BJ (cell line): Measurements from ENCODE around the gene TPST1. TPM values are rescaled to one million over a fixed set of nuclear protein-coding genes. Genes with fewer than 3 reads are reported as not detected.

Experiments used
- CTCF ChIA-PET: fragments of 350-600 bp; formaldehyde crosslinking; extraction: SDS; loops from one replicate; lab custom pipeline; 2021; ENCODE audit warnings: antibody characterized with exemption, inconsistent platforms; lab: Yijun Ruan, JAX
- POLR2A ChIA-PET: fragments of 300-600 bp; sonication (Branson Sonifier 250); formaldehyde crosslinking; extraction: SDS; loops from one replicate; lab custom pipeline; 2021; ENCODE audit warnings: antibody characterized with exemption; lab: Charles Lee
- DNase-seq: peaks from one replicate; pipeline ENCODE4 v3.0.0-alpha.2; 2011; ENCODE audit warnings: low read depth
- H3K27me3 ChIP-seq: 2 replicates; pipeline ENCODE4 v1.6.0; 2011; ENCODE audit warnings: low read length; ENCODE audit not compliant: control insufficient read depth, insufficient read depth
- H3K36me3 ChIP-seq: 2 replicates; pipeline ENCODE4 v1.5.1; 2011; ENCODE audit warnings: low read length; ENCODE audit not compliant: control insufficient read depth, insufficient read depth
- H3K4me3 ChIP-seq: 2 replicates; pipeline ENCODE4 v1.5.1; 2011; ENCODE audit warnings: low read depth, mild to moderate bottlenecking, control low read depth, low read length
- CTCF ChIP-seq: IDR thresholded peaks from 2 replicates; pipeline ENCODE4 v1.5.1; 2011; ENCODE audit warnings: low read depth, mild to moderate bottlenecking, control low read depth, inconsistent platforms, low read length, moderate library complexity; ENCODE audit not compliant: insufficient read depth
- polyA plus RNA-seq: library from polyadenylated mRNA; depleted of rRNA; stranded (reverse); fragments of >200 nt; gene quantifications from 2 replicates; pipeline ENCODE4 v1.2.3, GENCODE V29; 2011

TPST1 gene
- polyA plus RNA-seq, 1 experiment = 34.9 TPM

GRCh38 chr7:66182920-66183319, 22.2 kb upstream of the TPST1 start:
- POLR2A ChIA-PET = no interaction called here
- H3K36me3 ChIP-seq = no peaks in the 10 kb centered on the region
- TF ChIP-seq CTCF = no peak
- CTCF ChIA-PET = no interaction called here
- H3K27me3 ChIP-seq = no peaks in the 10 kb centered on the region
- no peak for DNase-seq
- no peak overlapping the region for H3K4me3 ChIP-seq

GRCh38 chr7:66183700-66184099, 21.4 kb upstream of the TPST1 start:
- H3K27me3 ChIP-seq = no peaks in the 10 kb centered on the region
- CTCF ChIA-PET = interaction anchor here (2.2 kb wide), 1 partner anchor 22 kb away, joined by 9 read pairs; the partner anchor contains the start of gene TPST1
- peak; percentile 58 for DNase-seq
- TF ChIP-seq CTCF = no peak
- H3K4me3 ChIP-seq = no peak overlapping the region
- H3K36me3 ChIP-seq = no peaks in the 10 kb centered on the region
- POLR2A ChIA-PET = no interaction called here

- ChIA-PET CTCF (interaction anchor here (1.2 to 2.2 kb wide), 2 partner anchors 11 to 20 kb away, joined by 3 to 9 read pairs; partner anchors contain the start of gene TPST1), POLR2A (no interaction called here)
Observed at GRCh38 chr7:66185680-66186187, 19.4 kb upstream of the TPST1 start.

GRCh38 chr7:66186991-66187390, 18.1 kb upstream of the TPST1 start:
- ChIA-PET POLR2A (no interaction called here), CTCF (interaction anchor here (1.2 kb wide), 1 partner anchor 15 kb away, joined by 5 read pairs; no protein-coding TSS in a partner anchor)
- Histone ChIP-seq H3K36me3 (no peaks in the 10 kb centered on the region), H3K4me3 (no peak overlapping the region), H3K27me3 (no peaks in the 10 kb centered on the region)
- DNase-seq = no peak
- TF ChIP-seq CTCF = no peak

More at GRCh38 chr7:66185680-66186187, 19.4 kb upstream of the TPST1 start:
- no peak for DNase-seq
- TF ChIP-seq CTCF = no peak
- no peaks in the 10 kb centered on the region for H3K36me3 ChIP-seq
- H3K4me3 ChIP-seq = no peak overlapping the region
- H3K27me3 ChIP-seq = no peaks in the 10 kb centered on the region

- H3K27me3 ChIP-seq = no peaks in the 10 kb centered on the region
- TF ChIP-seq CTCF = no peak
- peak; percentile 72 for DNase-seq
- H3K36me3 ChIP-seq = no peaks in the 10 kb centered on the region
- POLR2A ChIA-PET = interaction anchor here (0.6 kb wide), 1 partner anchor 17 kb away, joined by 3 read pairs; the partner anchor contains the start of gene TPST1
- CTCF ChIA-PET = interaction anchor here (0.9 to 1.2 kb wide), 2 partner anchors 13 to 14 kb away, joined by 3 to 5 read pairs; no protein-coding TSS in a partner anchor
- H3K4me3 ChIP-seq = no peak overlapping the region
Observed at GRCh38 chr7:66187905-66188304, 17.2 kb upstream of the TPST1 start.
